Measurements from ENCODE around the gene SLC15A2.

SLC15A2 gene

GRCh38 chr3:121992601-121993560 is 98.7 kb downstream of the SLC15A2 start:
- Histone ChIP-seq H3K9me3 (ENCODE audit: control insufficient read depth, low read length) (no peaks in the 10 kb centered on the region), H3K36me3 (ENCODE audit: control insufficient read depth, insufficient read depth, low read length) (no peaks in the 10 kb centered on the region), H3K9ac (ENCODE audit: low read length) (no peak overlapping the region)

More at GRCh38 chr3:121992601-121993560, 98.7 kb downstream of the SLC15A2 start:
- Histone ChIP-seq H3K4me1 (ENCODE audit: control insufficient read depth, insufficient read depth, low read length) (peaks cover 5% of the 10 kb centered on the region), H3K4me3 (ENCODE audit: low read length) (no peak overlapping the region), H3K27me3 (ENCODE audit: control insufficient read depth, insufficient read depth, low read length) (no peaks in the 10 kb centered on the region)
